B cell (primary cell): ENCODE measurements around the gene PLA2G2D. TPM values are rescaled to one million over a fixed set of nuclear protein-coding genes. Genes with fewer than 3 reads are reported as not detected.

Experiments
- ATAC-seq: fragments of 200-7000 bp; cut with Tn5 transposase; one replicate; pipeline ENCODE4 v1.10.0; 2021; ENCODE audit warnings: low read depth, mild to moderate bottlenecking, moderate number of reproducible peaks, moderate library complexity
- CTCF ChIA-PET: fragments of 350-600 bp; sonication (Branson Sonifier 250); formaldehyde crosslinking; loops from one replicate; lab custom pipeline; 2021; ENCODE audit warnings: antibody characterized with exemption, inconsistent platforms; lab: Charles Lee
- POLR2A ChIA-PET: fragments of 350-600 bp; sonication (Branson Sonifier 250); formaldehyde crosslinking; loops from one replicate; lab custom pipeline; 2021; ENCODE audit warnings: antibody characterized with exemption; lab: Charles Lee
- DNase-seq: peaks from one replicate; pipeline ENCODE4 v3.0.0; 2013
- H2AFZ ChIP-seq: 2 replicates; pipeline ENCODE4 v1.6.1; 2012; ENCODE audit warnings: mild to moderate bottlenecking, low read depth, low read length; ENCODE audit not compliant: insufficient read depth, poor library complexity, severe bottlenecking
- H3K27ac ChIP-seq, 2 donors: 1 replicate in 1 of 2; 2 replicates in 1 of 2; pipeline ENCODE4 v1.5.1; 2012 to 2013; ENCODE audit warnings: low read length in 2 of 2, mild to moderate bottlenecking in 2 of 2, moderate library complexity in 1 of 2
- H3K27me3 ChIP-seq, 4 experiments: fragments of 200-600 bp in 1 of 4; sonication (generic) in 1 of 4; replicated peaks in 1 of 4; 1 replicate in 2 of 4; 2 replicates in 2 of 4; pipeline versions ENCODE4 v1.6.1 to v1.7.0; 2013 to 2016; ENCODE audit warnings: low read length in 3 of 4, mild to moderate bottlenecking in 2 of 4, mixed read lengths in 1 of 4, moderate library complexity in 1 of 4; ENCODE audit not compliant: insufficient read depth in 4 of 4, control insufficient read depth in 3 of 4; ENCODE audit errors: control extremely low read depth in 1 of 4
- H3K36me3 ChIP-seq, 2 experiments: replicated peaks in 1 of 2; 1 replicate in 1 of 2; 2 replicates in 1 of 2; pipeline versions ENCODE4 v1.6.1 to v1.7.1; 2013; ENCODE audit warnings: low read length in 1 of 2; ENCODE audit not compliant: insufficient read depth in 2 of 2, control insufficient read depth in 1 of 2; ENCODE audit errors: control extremely low read depth in 1 of 2, extremely low read depth in 1 of 2
- H3K4me1 ChIP-seq, 2 donors: fragments of 200-600 bp in 1 of 2; sonication (generic) in 1 of 2; 1 replicate in 1 of 2; 2 replicates in 1 of 2; pipeline versions ENCODE4 v1.5.1 to v1.6.1; 2013 to 2017; ENCODE audit warnings: low read length in 2 of 2; ENCODE audit not compliant: control insufficient read depth in 2 of 2, insufficient read depth in 2 of 2
- H3K4me2 ChIP-seq: replicated peaks from 2 replicates; pipeline ENCODE3; 2012; ENCODE audit warnings: mild to moderate bottlenecking, low read depth, low read length; ENCODE audit not compliant: poor library complexity, severe bottlenecking
- H3K4me3 ChIP-seq, 5 experiments: fragments of 200-600 bp in 1 of 5; sonication (generic) in 1 of 5; 1 replicate in 3 of 5; 2 replicates in 2 of 5; pipeline versions ENCODE4 v1.5.1 to v1.7.0; 2011 to 2016; ENCODE audit warnings: low read length in 4 of 5, mild to moderate bottlenecking in 4 of 5, low read depth in 2 of 5, control low read depth in 1 of 5, moderate library complexity in 1 of 5; ENCODE audit not compliant: insufficient read depth in 1 of 5; ENCODE audit errors: control extremely low read depth in 1 of 5, extremely low read depth in 1 of 5
- H3K79me2 ChIP-seq: fragments of 200-600 bp; sonication (generic); one replicate; pipeline ENCODE4 v1.6.0; 2016; ENCODE audit warnings: low read length; ENCODE audit not compliant: control insufficient read depth, insufficient read depth
- H3K9ac ChIP-seq: fragments of 200-600 bp; sonication (generic); 2 replicates; pipeline ENCODE4 v1.6.1; 2017; ENCODE audit warnings: mild to moderate bottlenecking, low read length, moderate library complexity
- H3K9me3 ChIP-seq, 3 donors: one replicate each; pipeline versions ENCODE4 v1.6.1 to v1.7.1; 2013; ENCODE audit warnings: low read length in 2 of 3; ENCODE audit not compliant: control insufficient read depth in 2 of 3, insufficient read depth in 1 of 3; ENCODE audit errors: control extremely low read depth in 1 of 3
- H4K20me1 ChIP-seq: 2 replicates; pipeline ENCODE4 v1.6.0; 2012; ENCODE audit warnings: mild to moderate bottlenecking, low read length; ENCODE audit not compliant: insufficient read depth, control insufficient read depth, poor library complexity, severe bottlenecking
- H3K27ac Mint-ChIP-seq: one replicate; pipeline ENCODE4 v1.8.0; 2021; ENCODE audit warnings: mixed read lengths
- H3K27me3 Mint-ChIP-seq: one replicate; pipeline ENCODE4 v1.8.0; 2021; ENCODE audit warnings: mixed read lengths
- H3K4me1 Mint-ChIP-seq: one replicate; pipeline ENCODE4 v1.8.0; 2021; ENCODE audit warnings: mixed read lengths
- H3K4me3 Mint-ChIP-seq: one replicate; pipeline ENCODE4 v1.8.0; 2021; ENCODE audit warnings: mixed read lengths
- H3K9me3 Mint-ChIP-seq: one replicate; pipeline ENCODE4 v1.8.0; 2022; ENCODE audit warnings: mixed read lengths; ENCODE audit not compliant: insufficient read depth
- EZH2 ChIP-seq: IDR thresholded peaks from 2 replicates; pipeline ENCODE4 v1.6.1; 2012; ENCODE audit warnings: borderline replicate concordance, low read depth, mild to moderate bottlenecking, moderate library complexity, low read length; ENCODE audit not compliant: insufficient read depth, poor library complexity, severe bottlenecking
- WGBS: methylation state at CpG from one replicate; pipeline ENCODE4 v1.1.5; 2013; ENCODE audit warnings: missing lambda C conversion rate; ENCODE audit not compliant: insufficient coverage; 5-methylcytosine and 5-hydroxymethylcytosine counted together
- intact Hi-C: fragments of 100-400 bp; cut with micrococcal nuclease; formaldehyde crosslinking; loops from one replicate; pipeline ENCODE4 v1.10.0; 2022
- polyA plus RNA-seq: library from polyadenylated mRNA; depleted of rRNA; stranded (reverse); fragments of >200 nt; gene quantifications from 2 replicates; pipeline ENCODE4 v1.2.3, GENCODE V29; 2012
- total RNA-seq, 2 donors: library from RNA; stranded (reverse); fragments of 120-200 nt in 1 of 2; gene quantifications; 1 replicate in 1 of 2; 2 replicates in 1 of 2; pipeline versions ENCODE4 v1.2.3 to v1.2.4, GENCODE V29; 2013 to 2022
- TF ChIP-seq, protein P1 (sequence below): fragments of 200-600 bp; IDR thresholded peaks from one replicate; pipeline ENCODE4 v1.8.0; 2022; ENCODE audit warnings: antibody characterized with exemption, mild to moderate bottlenecking

Gene PLA2G2D
- total and polyA plus RNA-seq, 2 donors (not counting 1 experiment from before 2014, with no cell fraction given): 2.3 to 2.8 TPM

DNA sequence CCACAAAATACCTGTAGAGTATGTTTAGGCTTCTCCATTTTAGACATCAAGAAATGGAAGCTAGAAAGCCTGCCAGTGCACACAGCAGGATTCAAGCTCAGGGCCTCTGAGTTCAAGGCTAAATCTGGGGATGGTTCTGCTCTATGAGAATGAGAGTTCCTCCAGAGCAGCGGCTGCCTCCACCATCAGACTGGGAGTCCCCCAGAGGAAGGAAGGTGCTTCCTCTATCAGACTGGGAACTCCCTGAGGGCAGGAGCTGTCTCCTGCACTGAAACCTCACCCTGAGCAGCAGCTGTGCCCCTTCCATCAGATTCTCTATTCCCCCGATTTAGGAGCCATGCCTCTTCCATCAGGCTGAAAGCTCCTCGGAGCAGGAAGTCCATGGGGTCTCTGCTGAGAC is 29.2 kb downstream of the PLA2G2D start:
- Histone ChIP-seq H3K4me2 (no peak overlapping the region), H4K20me1 (no peaks in the 10 kb centered on the region), H3K4me3 (no peak overlapping the region), H3K9me3 (no peaks in the 10 kb centered on the region), H3K9ac (no peak overlapping the region), H3K4me1 (peaks cover 5% of the 10 kb centered on the region in 2 donors), H3K36me3 (no peaks in the 10 kb centered on the region), H3K27me3 (no peaks in the 10 kb centered on the region), H3K79me2 (no peaks in the 10 kb centered on the region), H2AFZ (no peak overlapping the region), H3K27ac (no peak overlapping the region)
- 96% methylated on average over 2 of the region's 3 CpGs for WGBS
- no peak for TF ChIP-seq EZH2
- TF ChIP-seq, protein P1, sequence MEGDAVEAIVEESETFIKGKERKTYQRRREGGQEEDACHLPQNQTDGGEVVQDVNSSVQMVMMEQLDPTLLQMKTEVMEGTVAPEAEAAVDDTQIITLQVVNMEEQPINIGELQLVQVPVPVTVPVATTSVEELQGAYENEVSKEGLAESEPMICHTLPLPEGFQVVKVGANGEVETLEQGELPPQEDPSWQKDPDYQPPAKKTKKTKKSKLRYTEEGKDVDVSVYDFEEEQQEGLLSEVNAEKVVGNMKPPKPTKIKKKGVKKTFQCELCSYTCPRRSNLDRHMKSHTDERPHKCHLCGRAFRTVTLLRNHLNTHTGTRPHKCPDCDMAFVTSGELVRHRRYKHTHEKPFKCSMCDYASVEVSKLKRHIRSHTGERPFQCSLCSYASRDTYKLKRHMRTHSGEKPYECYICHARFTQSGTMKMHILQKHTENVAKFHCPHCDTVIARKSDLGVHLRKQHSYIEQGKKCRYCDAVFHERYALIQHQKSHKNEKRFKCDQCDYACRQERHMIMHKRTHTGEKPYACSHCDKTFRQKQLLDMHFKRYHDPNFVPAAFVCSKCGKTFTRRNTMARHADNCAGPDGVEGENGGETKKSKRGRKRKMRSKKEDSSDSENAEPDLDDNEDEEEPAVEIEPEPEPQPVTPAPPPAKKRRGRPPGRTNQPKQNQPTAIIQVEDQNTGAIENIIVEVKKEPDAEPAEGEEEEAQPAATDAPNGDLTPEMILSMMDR: no peak
- Mint-ChIP-seq H3K4me1 (peaks cover 4% of the 10 kb centered on the region), H3K9me3 (no peaks in the 10 kb centered on the region), H3K27ac (no peak overlapping the region), H3K27me3 (peaks cover 7% of the 10 kb centered on the region), H3K4me3 (no peak overlapping the region)
- intact Hi-C loops: no loop called here
- ChIA-PET POLR2A (no interaction called here), CTCF (interaction anchor here (0.5 to 1.7 kb wide), 5 partner anchors 10 to 173 kb away, joined by 3 to 4 read pairs (median 3); no protein-coding TSS in a partner anchor)
- DNase-seq (no peak), ATAC-seq (no peak)

DNA sequence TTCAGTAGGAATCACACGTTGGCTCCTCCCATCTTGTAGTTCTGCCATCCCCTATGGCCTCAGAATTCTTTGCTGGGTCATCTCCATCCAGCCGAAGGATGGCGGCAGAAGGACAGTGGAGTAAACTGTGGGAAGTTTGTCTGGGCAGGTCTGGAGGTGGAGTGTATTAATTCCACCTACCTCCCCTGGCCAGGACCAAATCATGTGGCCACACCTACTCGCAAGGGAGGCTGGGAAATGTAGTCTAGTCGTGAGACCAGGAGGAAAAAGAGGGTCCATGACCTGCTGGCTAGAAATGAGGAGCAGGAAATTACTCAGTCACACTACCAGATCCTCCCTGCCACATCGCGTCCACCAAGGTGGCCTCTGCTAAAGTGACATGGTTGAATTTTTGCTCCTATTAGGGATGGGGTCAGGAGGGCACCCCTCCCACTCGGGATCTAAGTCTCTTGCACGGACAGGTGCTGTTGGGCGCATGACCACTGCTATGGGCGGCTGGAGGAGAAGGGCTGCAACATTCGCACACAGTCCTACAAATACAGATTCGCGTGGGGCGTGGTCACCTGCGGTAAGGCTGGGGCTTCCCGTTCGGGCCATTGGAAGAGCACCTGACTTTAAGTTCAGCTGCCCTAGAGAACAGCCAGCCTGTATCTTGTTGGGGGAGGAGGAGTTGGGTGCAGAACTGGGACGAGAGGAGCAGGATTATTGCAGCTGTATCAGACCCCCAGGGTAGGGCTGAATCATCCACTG is 29.8 kb downstream of the PLA2G2D start:
- Mint-ChIP-seq H3K9me3 (no peaks in the 10 kb centered on the region), H3K27ac (no peak overlapping the region), H3K4me3 (no peak overlapping the region), H3K27me3 (peaks cover 7% of the 10 kb centered on the region), H3K4me1 (peaks cover 9% of the 10 kb centered on the region)
- no peaks in the 10 kb centered on the region for H3K36me3 ChIP-seq
- intact Hi-C loops: no loop called here
- no peak overlapping the region for H3K27ac ChIP-seq
- no peak overlapping the region for H3K9ac ChIP-seq
- H4K20me1 ChIP-seq: no peaks in the 10 kb centered on the region
- WGBS: 98% methylated on average over 11 of the region's 19 CpGs
- H3K4me3 ChIP-seq: no peak overlapping the region
- no peaks in the 10 kb centered on the region for H3K79me2 ChIP-seq
- no peak for DNase-seq
- ChIA-PET POLR2A (no interaction called here), CTCF (interaction anchor here (0.9 to 1.2 kb wide), 2 partner anchors 11 to 114 kb away, joined by 3 read pairs; no protein-coding TSS in a partner anchor)
- peaks cover 6 to 9% of the 10 kb centered on the region in 2 donors for H3K4me1 ChIP-seq
- no peaks in the 10 kb centered on the region for H3K27me3 ChIP-seq
- H2AFZ ChIP-seq: no peak overlapping the region
- TF ChIP-seq, protein P1: no peak
- no peak for TF ChIP-seq EZH2
- no peak for ATAC-seq
- no peak overlapping the region for H3K4me2 ChIP-seq
- H3K9me3 ChIP-seq: no peaks in the 10 kb centered on the region
